Measurements from ENCODE around the gene BRD4.

BRD4 gene

DNA sequence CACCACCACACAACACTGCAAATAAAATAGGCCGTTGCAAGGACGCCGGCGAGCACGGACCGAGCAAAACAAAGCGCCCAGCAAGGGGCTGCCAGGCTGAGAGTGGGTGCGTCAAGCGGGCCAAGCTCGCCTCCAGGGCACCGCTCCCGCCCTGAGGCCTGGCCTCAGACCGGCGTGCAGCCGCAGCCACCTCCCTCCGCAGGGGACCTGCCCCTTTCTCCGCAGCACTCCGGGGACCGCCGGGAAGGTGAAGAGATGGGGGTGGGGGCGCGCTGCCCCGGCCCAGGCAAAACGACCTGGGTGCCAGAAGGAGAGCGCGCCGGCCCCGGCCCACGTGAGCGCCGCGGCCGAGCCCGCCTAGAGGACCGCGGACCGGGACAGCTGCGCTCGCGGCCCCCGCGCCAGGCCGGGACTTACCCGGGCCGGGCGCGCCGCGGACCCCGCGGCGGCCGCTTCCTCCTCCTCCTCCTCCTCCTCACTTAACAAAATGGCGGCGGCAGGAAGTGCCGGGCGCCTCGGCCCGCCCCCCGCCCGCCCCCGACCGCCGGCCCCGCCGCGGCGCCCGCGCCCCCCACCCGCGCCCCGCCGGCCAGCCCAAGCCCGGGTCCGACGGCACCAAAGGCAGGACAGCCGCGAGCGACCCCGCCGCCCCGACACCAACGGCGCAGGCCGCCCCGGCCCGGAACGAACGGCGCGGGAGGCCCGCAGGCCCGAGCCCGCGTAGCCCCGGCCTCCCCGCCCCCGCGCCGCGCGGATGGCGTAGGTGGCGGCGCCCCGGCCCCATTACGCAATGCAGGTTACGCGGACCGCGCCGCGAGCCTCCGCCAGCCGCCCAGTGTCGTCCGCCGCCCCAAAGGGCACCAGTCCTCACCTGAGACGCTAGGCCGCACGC, 674 bp downstream of the BRD4 start (continued):
- TF ChIP-seq, protein P1, sequence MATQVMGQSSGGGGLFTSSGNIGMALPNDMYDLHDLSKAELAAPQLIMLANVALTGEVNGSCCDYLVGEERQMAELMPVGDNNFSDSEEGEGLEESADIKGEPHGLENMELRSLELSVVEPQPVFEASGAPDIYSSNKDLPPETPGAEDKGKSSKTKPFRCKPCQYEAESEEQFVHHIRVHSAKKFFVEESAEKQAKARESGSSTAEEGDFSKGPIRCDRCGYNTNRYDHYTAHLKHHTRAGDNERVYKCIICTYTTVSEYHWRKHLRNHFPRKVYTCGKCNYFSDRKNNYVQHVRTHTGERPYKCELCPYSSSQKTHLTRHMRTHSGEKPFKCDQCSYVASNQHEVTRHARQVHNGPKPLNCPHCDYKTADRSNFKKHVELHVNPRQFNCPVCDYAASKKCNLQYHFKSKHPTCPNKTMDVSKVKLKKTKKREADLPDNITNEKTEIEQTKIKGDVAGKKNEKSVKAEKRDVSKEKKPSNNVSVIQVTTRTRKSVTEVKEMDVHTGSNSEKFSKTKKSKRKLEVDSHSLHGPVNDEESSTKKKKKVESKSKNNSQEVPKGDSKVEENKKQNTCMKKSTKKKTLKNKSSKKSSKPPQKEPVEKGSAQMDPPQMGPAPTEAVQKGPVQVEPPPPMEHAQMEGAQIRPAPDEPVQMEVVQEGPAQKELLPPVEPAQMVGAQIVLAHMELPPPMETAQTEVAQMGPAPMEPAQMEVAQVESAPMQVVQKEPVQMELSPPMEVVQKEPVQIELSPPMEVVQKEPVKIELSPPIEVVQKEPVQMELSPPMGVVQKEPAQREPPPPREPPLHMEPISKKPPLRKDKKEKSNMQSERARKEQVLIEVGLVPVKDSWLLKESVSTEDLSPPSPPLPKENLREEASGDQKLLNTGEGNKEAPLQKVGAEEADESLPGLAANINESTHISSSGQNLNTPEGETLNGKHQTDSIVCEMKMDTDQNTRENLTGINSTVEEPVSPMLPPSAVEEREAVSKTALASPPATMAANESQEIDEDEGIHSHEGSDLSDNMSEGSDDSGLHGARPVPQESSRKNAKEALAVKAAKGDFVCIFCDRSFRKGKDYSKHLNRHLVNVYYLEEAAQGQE (tag by site-specific recombination; IDR thresholded peaks at IDR 0.05): no peak
- TF ChIP-seq ZNF202 (tag by site-specific recombination; IDR thresholded peaks at IDR 0.05; ENCODE audit: borderline replicate concordance): no peak
- TF ChIP-seq SP2 (tag by site-specific recombination; IDR thresholded peaks at IDR 0.05): peak; percentile 18; the same call in 1 of the 2 replicates
- TF ChIP-seq ZNF423 (tag by site-specific recombination; IDR thresholded peaks at IDR 0.05): no peak
- TF ChIP-seq ZNF280D (tag by site-specific recombination; IDR thresholded peaks at IDR 0.05): no peak
- TF ChIP-seq ZBTB20 (tag by site-specific recombination; IDR thresholded peaks at IDR 0.05): peak; percentile 23; the same call in 1 of the 2 replicates
- peak; percentile 78 for TF ChIP-seq KLF16 (tag by site-specific recombination; IDR thresholded peaks at IDR 0.05)
- TF ChIP-seq ZNF221 (tag by site-specific recombination; IDR thresholded peaks at IDR 0.05; ENCODE audit: borderline replicate concordance): no peak
- no peak for TF ChIP-seq ZNF621 (tag by site-specific recombination; IDR thresholded peaks at IDR 0.05)
- TF ChIP-seq, protein P2, sequence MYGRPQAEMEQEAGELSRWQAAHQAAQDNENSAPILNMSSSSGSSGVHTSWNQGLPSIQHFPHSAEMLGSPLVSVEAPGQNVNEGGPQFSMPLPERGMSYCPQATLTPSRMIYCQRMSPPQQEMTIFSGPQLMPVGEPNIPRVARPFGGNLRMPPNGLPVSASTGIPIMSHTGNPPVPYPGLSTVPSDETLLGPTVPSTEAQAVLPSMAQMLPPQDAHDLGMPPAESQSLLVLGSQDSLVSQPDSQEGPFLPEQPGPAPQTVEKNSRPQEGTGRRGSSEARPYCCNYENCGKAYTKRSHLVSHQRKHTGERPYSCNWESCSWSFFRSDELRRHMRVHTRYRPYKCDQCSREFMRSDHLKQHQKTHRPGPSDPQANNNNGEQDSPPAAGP (tag by site-specific recombination; IDR thresholded peaks at IDR 0.05): peak; percentile 41; the same call in 1 of the 2 replicates
- no peak for TF ChIP-seq ZNF624 (tag by site-specific recombination; IDR thresholded peaks at IDR 0.05)
- no peak for TF ChIP-seq MEIS1 (CRISPR knock-in tag; IDR thresholded peaks at IDR 0.05; ENCODE audit: borderline replicate concordance)
- peak; percentile 38 for TF ChIP-seq ZFHX2 (tag by site-specific recombination; conservative IDR thresholded peaks at IDR 0.05)
- no peak for TF ChIP-seq ZNF510 (tag by site-specific recombination; IDR thresholded peaks at IDR 0.05; ENCODE audit: insufficient replicate concordance)
- peak; percentile 50 for TF ChIP-seq ZIC2 (tag by site-specific recombination; IDR thresholded peaks at IDR 0.05)
- no peak for TF ChIP-seq ZNF121 (tag by site-specific recombination; IDR thresholded peaks at IDR 0.05)
- TF ChIP-seq WT1 (tag by site-specific recombination; IDR thresholded peaks at IDR 0.05): no peak
- TF ChIP-seq ZNF335 (tag by site-specific recombination; conservative IDR thresholded peaks at IDR 0.05): peak; percentile 63
- TF ChIP-seq ZNF302 (tag by site-specific recombination; IDR thresholded peaks at IDR 0.05; ENCODE audit: low read depth): no peak
- TF ChIP-seq TSHZ1 (tag by site-specific recombination; IDR thresholded peaks at IDR 0.05; ENCODE audit: borderline replicate concordance): no peak
- no peak; the same call in 1 of the 2 replicates for TF ChIP-seq SP3 (tag by site-specific recombination; IDR thresholded peaks at IDR 0.05)
- no peak for TF ChIP-seq ZNF350 (tag by site-specific recombination; IDR thresholded peaks at IDR 0.05)
- TF ChIP-seq ZNF626 (tag by site-specific recombination; IDR thresholded peaks at IDR 0.05): no peak
- no peak for TF ChIP-seq ZNF433 (tag by site-specific recombination; IDR thresholded peaks at IDR 0.05; ENCODE audit: low read depth)
- TF ChIP-seq GLI4 (tag by site-specific recombination; IDR thresholded peaks at IDR 0.05): no peak
- TF ChIP-seq KLF10 (tag by site-specific recombination; IDR thresholded peaks at IDR 0.05): peak; percentile 31; the same call in 1 of the 2 replicates
- TF ChIP-seq ZNF140 (tag by site-specific recombination; IDR thresholded peaks at IDR 0.05): no peak
- no peak for TF ChIP-seq ZNF843 (tag by site-specific recombination; IDR thresholded peaks at IDR 0.05)

Measured in HEK293 (cell line).